Testis (tissue), 2 donors: ENCODE measurements around the gene ANKRD60.

ENCODE experiments used
- POLR2A ChIP-seq: fragments of 450-650 bp; IDR thresholded peaks from one replicate; pipeline ENCODE4 v1.6.1; 2017; ENCODE audit warnings: antibody characterized with exemption, mild to moderate bottlenecking, moderate library complexity
- TF ChIP-seq, protein P1 (sequence below), 3 experiments: fragments of 450-650 bp in 2 of 3; fragments of 200-600 bp in 1 of 3; sonication (generic) in 1 of 3; IDR thresholded peaks; one replicate each; pipeline ENCODE4 v1.5.1; 2016 to 2019; ENCODE audit warnings: antibody characterized with exemption in 3 of 3, mild to moderate bottlenecking in 2 of 3, moderate library complexity in 1 of 3

GRCh38 chr20:58261660-58262059, 33.2 kb upstream of the ANKRD60 start:
- TF ChIP-seq, protein P1, sequence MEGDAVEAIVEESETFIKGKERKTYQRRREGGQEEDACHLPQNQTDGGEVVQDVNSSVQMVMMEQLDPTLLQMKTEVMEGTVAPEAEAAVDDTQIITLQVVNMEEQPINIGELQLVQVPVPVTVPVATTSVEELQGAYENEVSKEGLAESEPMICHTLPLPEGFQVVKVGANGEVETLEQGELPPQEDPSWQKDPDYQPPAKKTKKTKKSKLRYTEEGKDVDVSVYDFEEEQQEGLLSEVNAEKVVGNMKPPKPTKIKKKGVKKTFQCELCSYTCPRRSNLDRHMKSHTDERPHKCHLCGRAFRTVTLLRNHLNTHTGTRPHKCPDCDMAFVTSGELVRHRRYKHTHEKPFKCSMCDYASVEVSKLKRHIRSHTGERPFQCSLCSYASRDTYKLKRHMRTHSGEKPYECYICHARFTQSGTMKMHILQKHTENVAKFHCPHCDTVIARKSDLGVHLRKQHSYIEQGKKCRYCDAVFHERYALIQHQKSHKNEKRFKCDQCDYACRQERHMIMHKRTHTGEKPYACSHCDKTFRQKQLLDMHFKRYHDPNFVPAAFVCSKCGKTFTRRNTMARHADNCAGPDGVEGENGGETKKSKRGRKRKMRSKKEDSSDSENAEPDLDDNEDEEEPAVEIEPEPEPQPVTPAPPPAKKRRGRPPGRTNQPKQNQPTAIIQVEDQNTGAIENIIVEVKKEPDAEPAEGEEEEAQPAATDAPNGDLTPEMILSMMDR (IDR thresholded peaks at IDR 0.05), result no peak
- no peak for TF ChIP-seq POLR2A
